Measurements from ENCODE around the gene SLX4.
"Not testable (repeated sequence)": the region's sequence is repeated elsewhere in the genome, so short reads cannot be mapped to it uniquely, and the experiment has no call there.

Gene SLX4

DNA sequence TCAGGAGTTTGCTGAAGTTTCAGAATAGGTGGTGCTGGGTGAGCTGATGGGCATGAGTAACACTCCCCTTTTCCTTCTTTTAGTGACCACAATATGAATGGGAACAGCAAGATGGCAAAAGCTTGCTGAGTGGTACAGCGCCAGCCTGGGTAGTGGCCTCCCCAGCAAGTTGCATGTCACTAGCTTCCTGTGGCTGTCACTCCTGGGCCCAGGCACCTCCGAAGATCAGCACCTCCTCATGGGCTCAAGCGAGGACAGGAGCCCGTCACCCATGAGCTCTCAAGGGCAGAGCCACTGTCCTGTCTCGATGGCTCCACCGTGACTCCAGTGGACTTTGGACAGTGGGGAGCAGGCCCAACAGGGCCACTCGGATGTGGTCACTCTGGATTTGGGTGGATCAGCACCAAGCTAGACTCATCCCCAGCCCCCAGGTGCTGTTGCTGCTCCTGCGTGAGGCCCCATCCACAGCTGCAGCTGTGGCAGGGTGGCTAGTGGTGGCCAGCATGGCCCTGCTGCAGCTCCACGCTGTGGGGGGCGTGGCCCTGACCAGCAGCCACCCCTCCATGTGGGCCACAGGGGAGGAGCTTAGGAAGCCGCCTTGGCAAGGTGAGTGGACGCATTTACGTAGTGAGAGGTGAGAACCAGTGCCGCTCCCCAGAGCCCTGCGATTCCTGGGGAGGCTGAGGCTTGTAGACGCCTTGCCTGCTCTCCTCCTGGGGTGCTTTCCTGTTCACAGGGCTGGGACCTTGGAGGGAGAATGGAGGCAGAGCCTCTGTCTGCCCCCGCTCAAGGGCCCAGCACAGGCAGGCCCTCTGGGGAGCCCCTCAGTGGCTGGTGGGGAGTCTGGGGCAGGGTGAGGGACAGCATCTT is 29.5 kb upstream of the SLX4 start:
- DNase-seq = no peak

DNA sequence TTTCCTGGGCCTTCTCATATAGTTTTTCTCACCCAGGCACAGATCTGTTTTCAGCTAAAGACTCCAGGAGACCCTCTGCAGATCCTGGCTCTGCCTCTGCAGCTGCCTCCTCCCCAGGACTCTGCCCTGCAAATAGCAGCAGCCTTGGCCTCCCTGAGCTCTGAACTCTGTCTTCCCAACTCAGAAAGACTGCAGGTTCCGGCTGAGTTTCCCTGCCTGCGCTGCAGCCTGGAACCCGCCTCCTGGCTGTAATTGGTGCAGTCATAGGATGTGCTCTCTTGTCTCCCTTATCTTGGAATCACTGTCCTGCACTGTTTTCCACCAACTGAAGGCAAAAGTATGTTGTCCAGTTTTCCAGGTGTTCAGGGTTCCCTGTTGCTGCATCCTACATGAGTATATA is 28.8 kb upstream of the SLX4 start:
- no peak for DNase-seq

DNA sequence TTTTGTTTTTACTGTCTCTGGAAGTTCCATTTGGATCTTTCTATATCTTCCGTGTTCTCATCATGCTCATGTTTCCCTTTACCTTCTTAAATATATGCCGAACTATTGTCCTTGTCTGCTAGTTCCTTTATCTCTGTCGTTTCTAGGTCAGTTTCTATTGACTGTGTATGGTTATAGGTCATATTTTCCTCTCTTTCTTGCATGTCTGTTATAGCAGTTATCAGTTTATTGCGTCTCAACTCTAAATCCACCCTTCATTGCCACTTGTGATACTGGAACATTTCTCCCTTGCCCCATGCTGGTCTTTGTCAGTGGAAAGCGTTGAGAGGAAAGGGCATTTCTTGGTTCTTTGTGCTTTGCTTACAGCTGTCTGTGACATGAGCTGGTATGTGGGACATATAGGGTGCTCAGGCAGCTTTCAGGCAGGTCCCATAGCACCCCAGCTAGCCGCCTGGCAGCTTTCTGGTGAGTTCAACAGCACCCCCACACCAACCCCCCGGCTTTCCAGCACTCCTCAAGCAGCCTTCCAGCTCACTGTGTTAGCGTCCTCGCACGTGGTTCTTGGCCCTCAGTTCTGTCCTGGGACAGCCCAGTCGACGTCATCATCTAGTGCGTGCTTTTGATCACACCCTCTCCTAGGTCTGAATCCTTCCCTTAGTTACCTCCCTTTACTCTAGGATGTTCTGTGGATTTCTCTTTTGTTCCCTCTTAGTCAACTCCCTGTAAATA is 27.7 kb upstream of the SLX4 start:
- DNase-seq = no peak

DNA sequence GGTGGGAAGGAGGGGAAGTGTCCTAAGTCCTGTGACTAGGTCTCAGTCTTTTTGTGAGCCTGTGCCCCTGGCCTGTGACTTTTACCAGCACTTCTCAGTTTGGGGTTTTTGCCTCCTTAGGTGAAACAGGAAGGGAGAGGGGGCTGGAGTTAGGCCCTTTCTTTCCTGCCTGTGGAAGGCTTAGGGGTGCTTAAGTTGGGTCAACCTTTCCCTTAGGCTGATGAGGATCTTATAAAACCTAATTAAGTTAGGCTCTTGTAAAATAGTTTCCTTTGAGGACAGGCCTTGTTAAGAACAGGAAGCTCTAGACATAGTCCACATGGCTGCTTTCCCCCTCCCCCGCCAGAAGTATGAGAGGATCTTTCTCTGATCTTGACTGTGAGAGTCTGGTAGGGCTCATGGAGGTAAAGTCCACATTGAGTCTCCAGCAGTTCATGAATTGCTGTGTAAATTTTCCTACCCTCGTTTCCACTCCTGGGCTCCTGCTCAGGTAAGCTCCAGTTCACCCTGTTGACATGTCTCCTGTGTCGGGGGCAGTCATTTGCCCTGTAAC is 26.0 kb upstream of the SLX4 start:
- DNase-seq = no peak

DNA sequence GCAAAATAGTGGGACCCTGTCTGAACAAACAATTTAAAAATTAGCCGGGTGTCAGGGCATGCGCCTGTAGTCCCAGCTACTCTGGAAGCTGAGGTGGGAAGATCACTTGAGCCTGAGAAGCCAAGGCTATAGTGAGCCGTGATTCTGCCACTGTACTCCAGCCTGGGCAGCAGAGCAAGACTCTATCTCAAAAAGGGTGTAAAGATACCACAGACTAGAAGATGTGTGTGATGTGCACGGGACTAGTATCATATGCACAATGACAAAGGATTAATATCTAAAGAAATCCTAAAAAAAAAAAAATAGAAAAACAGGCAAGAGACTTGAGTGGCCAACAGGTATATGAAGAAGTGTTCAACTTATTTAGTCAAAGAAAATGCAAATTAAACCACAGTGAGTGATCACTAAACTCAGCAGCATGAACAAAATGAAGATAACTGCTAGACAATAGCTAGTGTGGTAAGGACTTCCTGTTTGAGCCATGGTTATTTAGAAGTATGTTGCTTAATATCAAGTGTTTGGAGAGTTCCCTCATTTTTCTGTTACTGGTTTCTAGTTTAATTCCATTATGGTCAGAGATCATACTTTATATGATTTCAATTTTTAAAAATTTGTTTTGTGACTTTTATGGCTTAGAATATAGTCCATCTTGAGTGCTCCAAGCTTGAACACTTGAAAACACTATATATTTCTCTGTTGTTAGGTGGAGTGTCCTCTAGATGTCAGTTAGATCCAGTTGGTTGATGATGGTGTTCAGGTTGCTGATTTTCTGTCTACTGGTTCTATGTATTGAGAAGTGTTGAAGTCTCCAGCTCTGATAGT is 14.7 kb upstream of the SLX4 start:
- DNase-seq = no peak

DNA sequence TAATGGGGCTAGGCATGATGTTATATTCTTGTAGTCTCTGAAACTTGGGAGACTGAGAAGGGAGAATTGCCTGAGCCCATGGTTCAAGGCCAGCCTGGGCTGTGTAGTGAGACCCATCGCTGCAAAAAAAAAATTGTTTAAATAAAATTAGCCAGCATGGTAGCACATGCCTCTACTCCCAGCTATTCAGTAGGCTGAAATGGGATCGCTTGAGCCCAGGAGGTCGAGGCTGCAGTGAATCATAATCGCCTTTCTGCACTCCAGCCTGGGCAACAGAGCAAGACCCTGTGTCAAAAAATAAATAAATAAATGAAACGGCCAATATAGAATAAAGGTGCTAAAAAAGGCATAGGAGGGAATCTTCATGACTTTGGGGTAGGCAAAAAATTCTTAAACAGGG is 13.9 kb upstream of the SLX4 start:
- no peak for DNase-seq

DNA sequence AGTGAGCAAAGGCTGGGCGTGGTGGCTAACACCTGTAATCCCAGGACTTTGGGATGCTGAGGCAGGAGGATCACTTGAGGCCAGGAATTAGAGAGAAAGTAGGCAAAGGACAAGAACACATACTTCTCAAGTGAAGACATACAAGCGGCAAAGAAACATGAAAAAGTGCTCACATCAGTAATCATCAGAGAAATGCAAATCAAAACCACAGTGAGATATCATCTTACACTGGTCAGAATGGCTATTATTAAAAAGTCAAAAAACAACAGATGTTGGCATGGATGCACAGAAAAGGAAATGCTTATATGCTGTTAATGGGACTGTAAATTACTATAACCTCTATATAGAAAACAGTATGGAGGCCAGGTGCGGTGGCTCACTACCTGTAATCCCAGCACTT is 12.2 kb upstream of the SLX4 start:
- no peak for DNase-seq

DNA sequence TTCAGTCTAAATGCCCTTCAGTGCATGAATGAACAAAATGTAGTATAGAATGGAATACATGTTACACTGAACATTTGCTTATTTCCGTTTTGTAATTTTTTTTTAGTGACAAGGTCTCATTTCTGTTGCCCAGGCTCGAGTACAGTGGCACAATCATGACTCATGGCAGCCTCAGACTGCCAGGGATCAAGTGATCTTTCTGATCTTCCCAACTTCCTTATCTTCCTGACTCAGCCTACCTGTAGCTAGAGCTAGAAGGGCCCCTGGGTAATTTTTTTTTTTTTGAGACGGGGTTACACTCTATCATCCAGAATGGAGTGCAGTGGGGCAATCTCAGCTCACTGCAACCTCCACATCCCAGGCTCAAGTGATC is 7.3 kb upstream of the SLX4 start:
- DNase-seq = no peak

DNA sequence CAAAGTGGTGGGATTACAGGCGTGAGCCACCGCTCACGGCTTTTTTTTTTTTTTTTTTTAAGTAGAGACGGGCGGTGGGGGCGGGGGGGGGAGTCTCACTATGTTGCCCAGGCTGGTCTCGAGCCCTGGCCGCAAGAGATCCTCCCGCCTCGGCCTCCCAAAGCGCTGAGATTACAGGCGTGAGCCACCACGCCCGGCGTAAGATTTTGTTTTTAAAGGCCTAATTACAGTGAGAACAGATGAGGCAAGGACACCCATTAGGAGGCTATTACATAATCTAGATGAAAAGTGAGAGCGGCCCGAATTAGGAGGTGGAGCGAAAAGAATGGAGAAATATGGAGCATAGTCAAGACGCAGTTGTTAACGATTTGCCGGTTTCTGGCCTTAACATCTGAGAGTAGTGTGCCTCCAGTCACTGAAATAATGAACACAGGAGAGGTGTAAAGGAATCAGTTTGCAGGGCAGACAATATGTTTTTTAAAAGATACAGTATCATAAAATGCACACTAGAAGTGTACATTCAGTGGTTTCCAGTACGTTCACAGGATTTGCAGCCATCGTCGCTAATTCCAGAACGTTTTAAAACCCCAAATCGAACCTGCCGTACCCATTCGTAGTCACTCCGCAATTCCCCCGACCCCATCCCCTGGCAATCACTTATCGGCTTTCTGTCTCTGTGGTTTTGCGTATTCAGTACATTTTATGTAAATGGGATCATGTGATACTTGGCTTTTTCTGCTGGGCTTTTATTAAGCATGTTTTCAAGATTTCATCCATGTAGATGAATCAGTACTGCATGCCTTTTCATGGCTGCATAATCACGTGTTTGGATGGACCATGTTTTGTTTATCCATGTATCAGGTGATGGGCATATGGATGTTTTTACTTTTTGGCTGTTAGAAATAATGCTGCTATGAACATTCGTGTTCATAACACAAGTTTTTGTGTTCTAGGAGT is 1.4 kb upstream of the SLX4 start:
- DNase-seq = no peak

DNA sequence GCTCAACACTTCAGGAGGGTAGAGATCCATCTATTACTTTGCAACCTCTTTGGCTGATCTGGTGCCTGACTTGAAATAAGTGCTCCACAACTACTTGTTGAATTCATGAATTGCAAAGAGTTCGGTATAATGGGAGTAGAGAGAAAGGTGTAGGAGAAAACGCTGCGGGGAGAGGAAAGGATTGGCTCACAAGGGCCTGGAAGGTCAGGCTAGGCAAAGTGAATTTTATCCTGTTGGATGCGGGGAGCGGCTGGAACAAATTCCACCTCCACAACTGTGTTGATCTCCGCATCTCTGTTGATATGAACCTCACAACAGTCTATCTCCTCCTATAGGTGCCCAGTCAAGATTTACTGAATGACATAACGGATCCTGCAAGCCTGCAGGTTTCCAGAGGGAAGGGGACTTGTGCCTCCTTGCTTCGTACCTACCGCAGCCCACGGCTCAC is 684 bp downstream of the SLX4 start:
- no peak for DNase-seq

DNA sequence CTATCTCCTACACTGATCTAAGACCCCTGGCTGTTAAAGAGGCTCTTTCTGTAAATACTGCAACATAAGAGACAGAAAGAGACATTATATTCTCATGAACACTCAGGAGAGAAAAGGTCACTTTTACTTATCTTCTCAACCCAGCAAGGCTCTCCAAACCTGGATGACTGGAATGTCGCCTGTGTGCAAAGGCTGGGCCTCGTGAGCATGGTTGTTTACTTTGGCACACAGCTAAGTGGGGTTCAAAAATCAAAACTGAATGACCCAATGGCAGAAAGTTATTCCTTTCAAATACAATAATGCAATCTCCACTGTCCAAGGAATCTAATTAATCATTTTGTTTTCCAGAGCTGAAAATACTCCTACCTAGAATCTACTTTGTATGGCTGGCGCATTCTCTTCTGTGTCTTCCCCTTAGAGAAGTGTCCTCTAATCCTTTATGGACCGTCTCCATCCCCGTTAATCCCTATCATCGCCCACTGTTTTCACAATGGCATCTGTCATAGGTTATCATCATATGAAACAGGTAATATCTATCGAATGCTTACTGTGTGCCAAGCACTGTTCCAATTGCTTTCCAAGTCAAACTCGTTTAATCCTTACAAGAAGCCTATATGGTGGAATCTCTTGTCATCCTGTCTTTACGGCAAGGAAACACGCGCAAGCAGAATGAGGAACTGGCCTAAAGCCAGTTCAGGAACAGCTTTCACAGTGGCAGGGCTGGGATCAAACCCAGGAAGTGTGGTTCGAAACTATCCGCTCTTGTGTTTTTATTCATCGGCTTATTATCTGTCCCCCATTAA is 1.3 kb downstream of the SLX4 start:
- DNase-seq = no peak

DNA sequence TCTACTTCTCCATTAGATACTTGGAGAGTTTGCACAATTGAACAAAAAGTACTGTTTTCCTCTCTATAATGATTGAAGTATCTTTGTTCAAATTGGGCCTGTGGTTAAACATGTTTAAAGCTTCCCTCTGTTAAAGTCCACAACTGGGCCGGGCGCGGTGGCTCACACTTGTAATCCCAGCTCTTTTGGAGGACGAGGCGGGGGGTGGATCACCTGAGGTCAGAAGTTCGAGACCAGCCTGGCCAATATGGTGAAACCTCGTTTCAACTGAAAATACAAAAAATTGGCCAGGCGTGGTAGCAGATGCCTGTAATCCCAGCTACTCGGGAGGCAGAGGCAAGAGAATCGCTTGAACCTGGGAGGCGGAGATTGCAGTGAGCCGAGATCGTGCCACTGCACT is 2.4 kb downstream of the SLX4 start:
- not testable (repeated sequence) for DNase-seq

DNA sequence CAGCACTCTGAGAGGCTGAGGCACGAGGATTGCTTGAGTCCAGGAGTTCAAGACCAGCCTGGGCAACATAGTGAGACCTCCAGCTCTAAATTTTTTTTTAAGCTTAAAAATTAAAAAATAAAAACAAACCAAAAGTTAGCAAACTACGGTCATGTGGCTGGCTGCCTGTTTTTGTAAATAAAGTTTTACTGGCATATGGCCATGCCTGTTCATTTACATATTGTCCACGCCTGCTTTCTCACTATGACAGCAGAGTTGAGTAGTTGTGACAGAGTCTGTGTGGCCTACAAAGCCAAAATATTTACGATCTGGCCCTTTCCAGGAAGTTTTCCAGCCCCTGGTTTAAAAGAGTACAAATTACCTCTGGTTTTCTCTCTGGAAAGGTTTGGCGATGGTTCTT is 3.3 kb downstream of the SLX4 start:
- DNase-seq = no peak

DNA sequence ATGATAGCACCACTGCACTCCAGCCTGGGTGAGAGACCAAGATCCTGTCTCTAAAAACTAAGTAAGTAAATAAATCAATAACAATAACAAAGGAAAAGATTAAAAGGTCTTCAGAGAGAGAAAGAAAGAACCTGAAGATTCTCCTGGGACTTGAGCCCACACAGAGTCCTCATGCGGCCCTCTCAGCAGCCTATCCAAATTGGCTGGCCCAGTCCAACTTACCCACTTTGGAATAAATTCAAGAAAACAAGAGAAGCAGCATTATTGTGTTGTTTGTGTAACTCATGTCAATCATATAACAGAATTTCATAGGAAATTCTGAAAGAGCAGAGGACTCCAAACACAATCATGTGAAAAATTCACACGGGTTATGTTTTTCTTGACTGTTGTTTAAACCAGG is 3.8 kb downstream of the SLX4 start:
- no peak for DNase-seq

DNA sequence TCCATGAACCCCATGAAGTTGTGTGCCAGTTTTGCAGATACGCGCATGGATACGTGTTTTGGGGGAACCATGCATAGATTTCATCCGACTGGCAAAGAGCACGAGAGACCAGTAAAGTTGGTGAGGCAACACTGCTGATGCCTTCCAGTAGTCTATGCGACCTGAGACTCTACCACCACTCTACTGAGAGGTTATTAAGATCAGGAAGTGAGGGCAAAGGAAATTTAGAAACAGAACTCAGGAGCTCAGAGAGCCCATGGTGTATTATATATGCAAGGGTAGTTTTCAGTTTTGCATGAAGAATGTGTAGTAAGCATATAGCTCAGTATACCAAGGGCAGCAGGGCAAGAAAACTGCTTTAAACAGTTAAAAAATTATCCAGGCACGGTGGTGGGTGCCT is 4.2 kb downstream of the SLX4 start:
- DNase-seq = no peak

DNA sequence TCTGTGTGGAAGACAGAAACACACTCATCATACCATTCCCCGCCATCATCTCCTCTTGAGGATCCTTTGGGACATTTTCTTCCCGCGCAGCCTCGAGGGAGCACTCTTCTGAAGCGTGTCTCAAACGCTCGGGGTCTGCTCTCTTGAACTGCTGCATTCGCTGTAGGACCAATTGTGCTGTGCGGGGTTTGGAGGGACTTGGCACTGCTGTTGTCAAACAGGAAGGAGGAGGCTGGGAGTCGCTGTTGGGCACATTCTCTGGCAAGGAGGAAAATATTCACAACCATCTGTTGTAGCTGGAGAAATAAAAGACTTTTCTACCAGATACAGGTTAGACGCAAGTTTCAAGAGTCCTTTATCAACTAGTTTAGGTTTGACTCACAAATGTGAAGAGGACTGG is 5.0 kb downstream of the SLX4 start:
- no peak for DNase-seq

DNA sequence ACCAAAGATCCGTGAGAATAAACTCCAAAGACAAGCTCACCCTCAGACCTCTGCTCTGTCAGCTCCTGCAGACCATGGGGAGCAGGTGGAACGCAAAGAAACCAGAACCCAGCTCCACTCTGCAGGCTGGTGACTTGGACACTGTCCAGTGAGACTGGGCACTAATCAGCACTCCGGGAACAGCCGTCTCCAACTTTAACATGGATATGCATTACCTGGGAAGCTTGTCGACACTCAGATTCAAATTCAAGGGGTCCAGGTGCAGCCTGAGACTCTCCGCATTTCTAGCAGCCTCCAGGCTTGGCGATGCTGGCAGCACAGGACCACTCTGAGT is 9.1 kb downstream of the SLX4 start:
- no peak for DNase-seq

DNA sequence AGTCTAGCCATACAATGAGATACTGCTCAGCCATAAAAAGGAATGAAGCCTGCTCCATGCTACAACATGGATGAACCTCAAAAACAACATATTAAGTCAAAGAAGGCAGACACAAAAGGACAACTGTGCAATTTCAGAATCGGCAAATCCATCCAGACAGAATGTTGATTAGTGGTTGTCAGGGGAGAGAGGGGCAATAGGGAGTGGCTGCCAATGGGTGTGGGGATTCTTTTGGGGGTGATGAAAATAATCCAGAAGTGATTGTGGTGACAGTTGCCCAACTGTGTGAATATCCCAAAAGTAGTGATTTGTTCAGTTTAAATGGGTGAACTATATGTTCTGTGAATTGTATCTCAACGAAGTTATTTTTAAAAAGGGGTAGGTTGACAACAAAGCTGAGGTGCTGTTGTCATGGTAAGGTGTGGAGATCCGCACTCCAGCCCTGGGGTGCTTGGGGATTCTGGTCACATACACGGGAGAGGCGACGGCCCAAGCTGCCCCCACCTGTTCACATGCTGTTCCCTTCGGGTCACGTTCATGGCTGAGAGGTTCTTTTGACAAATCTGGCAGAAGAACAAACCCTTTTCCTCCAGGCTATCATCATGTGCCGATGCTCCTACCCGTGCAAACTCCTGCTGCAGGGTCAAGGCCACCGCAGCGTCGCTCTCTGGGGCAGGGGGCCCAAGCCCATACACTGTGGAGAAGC is 9.6 kb downstream of the SLX4 start:
- no peak for DNase-seq

DNA sequence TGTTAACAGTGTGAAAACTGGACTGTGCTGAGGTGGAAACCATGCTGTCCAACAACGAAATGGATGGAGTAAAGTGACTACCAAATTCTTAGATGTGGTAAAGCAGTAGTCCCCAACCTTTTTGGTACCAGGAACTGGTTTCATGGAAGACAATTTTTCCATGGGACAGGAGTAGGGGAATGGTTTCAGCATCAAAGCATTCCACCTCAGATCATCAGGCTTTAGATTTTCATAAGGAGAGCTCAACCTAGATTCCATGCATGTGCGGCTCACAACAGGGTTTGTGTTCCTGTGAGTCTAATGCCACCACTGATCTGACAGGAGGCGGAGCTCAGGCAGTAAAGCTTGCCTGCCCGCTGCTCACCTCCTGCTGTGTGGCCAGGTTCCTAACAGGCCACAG is 11.5 kb downstream of the SLX4 start:
- no peak for DNase-seq

DNA sequence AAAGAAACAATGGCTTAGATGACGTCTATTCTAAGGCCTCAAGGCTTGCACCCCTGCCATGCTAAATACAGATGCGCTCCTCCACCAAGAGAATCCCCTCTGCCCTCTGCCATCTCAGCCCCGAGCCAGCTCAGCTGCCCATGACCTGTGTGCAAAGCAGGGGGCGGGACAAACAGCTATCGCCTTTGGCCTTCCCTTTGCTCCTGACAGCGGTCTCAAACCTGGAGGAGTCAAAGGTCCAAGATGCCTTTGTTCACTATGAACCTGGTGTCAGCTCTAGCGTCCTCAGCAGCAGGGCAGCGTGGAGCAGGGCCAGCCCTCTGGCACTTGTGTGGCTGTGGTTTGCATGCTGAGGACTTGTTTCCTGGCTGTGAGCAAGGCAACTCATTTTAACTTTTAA is 12.3 kb downstream of the SLX4 start:
- no peak for DNase-seq

DNA sequence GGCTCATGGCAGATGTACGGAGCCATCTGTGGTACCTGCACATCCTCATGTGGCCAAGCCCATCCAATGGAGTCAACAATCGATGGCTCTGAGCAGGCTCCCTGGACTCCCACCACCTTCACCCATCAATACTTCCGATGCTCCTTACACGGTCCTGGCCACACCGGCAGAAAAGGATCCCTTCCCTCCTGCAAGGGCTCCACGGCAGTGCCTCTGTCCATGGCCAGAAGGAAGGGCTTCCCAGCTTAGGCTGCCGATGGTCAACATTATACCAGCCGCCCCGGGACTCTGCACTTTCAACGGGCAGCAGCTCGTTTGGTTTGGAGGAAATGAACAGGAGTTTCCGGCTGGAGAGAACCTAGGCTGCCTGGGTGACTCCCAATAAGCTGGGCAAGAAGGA is 13.2 kb downstream of the SLX4 start:
- DNase-seq = no peak

Data from amniotic stem cell (primary cell).